H9 (cell line): ENCODE measurements around the gene KRTAP20-4. TPM values are rescaled to one million over a fixed set of nuclear protein-coding genes. Genes with fewer than 3 reads are reported as not detected.

Experiments
- DNase-seq: peaks from one replicate; pipeline ENCODE4 v3.0.0-alpha.2; 2017
- H2AFZ ChIP-seq: one replicate; pipeline ENCODE4 v1.6.1; 2013; ENCODE audit warnings: mild to moderate bottlenecking, low read length, control low read depth, moderate library complexity
- H2AK5ac ChIP-seq: 2 replicates; pipeline ENCODE4 v1.6.1; 2013; ENCODE audit warnings: low read length, control low read depth, mixed read lengths; ENCODE audit not compliant: insufficient read length
- H2BK120ac ChIP-seq: one replicate; pipeline ENCODE4 v1.6.1; 2013; ENCODE audit warnings: low read depth, mild to moderate bottlenecking, low read length, control low read depth, inconsistent platforms; ENCODE audit not compliant: poor library complexity, severe bottlenecking
- H2BK12ac ChIP-seq: 2 replicates; pipeline ENCODE4 v1.6.1; 2013; ENCODE audit warnings: low read length, control low read depth, mixed read lengths, low read depth; ENCODE audit not compliant: insufficient read length
- H2BK15ac ChIP-seq: 2 replicates; pipeline ENCODE4 v1.6.1; 2013; ENCODE audit warnings: low read depth, low read length, control low read depth
- H2BK20ac ChIP-seq: one replicate; pipeline ENCODE4 v1.6.1; 2013; ENCODE audit warnings: low read depth, mild to moderate bottlenecking, low read length, control low read depth, inconsistent platforms; ENCODE audit not compliant: poor library complexity, severe bottlenecking
- H2BK5ac ChIP-seq: 2 replicates; pipeline ENCODE4 v1.6.1; 2013; ENCODE audit warnings: low read length, control low read depth, mixed read lengths; ENCODE audit not compliant: insufficient read length
- H3K14ac ChIP-seq: 2 replicates; pipeline ENCODE4 v1.6.1; 2013; ENCODE audit warnings: low read length, control low read depth; ENCODE audit not compliant: insufficient read depth
- H3K18ac ChIP-seq: 2 replicates; pipeline ENCODE4 v1.6.1; 2013; ENCODE audit warnings: low read depth, mild to moderate bottlenecking, mixed read lengths, low read length, control low read depth; ENCODE audit not compliant: insufficient read length
- H3K23ac ChIP-seq: 2 replicates; pipeline ENCODE4 v1.6.1; 2013; ENCODE audit warnings: low read length, control low read depth, mixed read lengths, low read depth; ENCODE audit not compliant: insufficient read length
- H3K23me2 ChIP-seq: 2 replicates; pipeline ENCODE4 v1.6.1; 2013; ENCODE audit warnings: low read depth, mild to moderate bottlenecking, mixed read lengths, low read length, control low read depth; ENCODE audit not compliant: insufficient read length, poor library complexity, severe bottlenecking
- H3K27ac ChIP-seq: 2 replicates; pipeline ENCODE4 v1.5.1; 2013; ENCODE audit warnings: low read length, control low read depth, mixed read lengths, low read depth; ENCODE audit not compliant: insufficient read length
- H3K27me3 ChIP-seq: 2 replicates; pipeline ENCODE4 v1.6.1; 2013; ENCODE audit warnings: low read length, control low read depth, inconsistent platforms; ENCODE audit not compliant: insufficient read depth
- H3K4ac ChIP-seq: 2 replicates; pipeline ENCODE4 v1.6.1; 2013; ENCODE audit warnings: low read depth, mild to moderate bottlenecking, control low read depth, inconsistent platforms, low read length, moderate library complexity
- H3K4me1 ChIP-seq: 2 replicates; pipeline ENCODE4 v1.6.1; 2013; ENCODE audit warnings: low read length, control low read depth, inconsistent platforms; ENCODE audit not compliant: insufficient read depth
- H3K4me2 ChIP-seq: 2 replicates; pipeline ENCODE4 v1.6.1; 2013; ENCODE audit warnings: low read length, control low read depth, mixed read lengths; ENCODE audit not compliant: insufficient read length, insufficient read depth
- H3K56ac ChIP-seq: 2 replicates; pipeline ENCODE4 v1.6.1; 2013; ENCODE audit warnings: low read depth, mild to moderate bottlenecking, mixed read lengths, low read length, control low read depth; ENCODE audit not compliant: insufficient read length
- H3K79me1 ChIP-seq: 2 replicates; pipeline ENCODE4 v1.6.1; 2013; ENCODE audit warnings: low read depth, mild to moderate bottlenecking, moderate library complexity, low read length, control low read depth, inconsistent platforms; ENCODE audit not compliant: insufficient read depth, poor library complexity, severe bottlenecking
- H3K79me2 ChIP-seq: 2 replicates; pipeline ENCODE4 v1.6.1; 2013; ENCODE audit warnings: low read length, control low read depth, inconsistent platforms; ENCODE audit not compliant: insufficient read depth
- H3K9ac ChIP-seq: 2 replicates; pipeline ENCODE4 v1.6.1; 2013; ENCODE audit warnings: low read length, control low read depth, mixed read lengths; ENCODE audit not compliant: insufficient read length; ENCODE audit errors: extremely low read depth
- H3K9me3 ChIP-seq: one replicate; pipeline ENCODE4 v1.6.1; 2013; ENCODE audit warnings: low read depth, low read length, inconsistent platforms; ENCODE audit not compliant: control insufficient read depth
- H3T11ph ChIP-seq: one replicate; pipeline ENCODE4 v1.6.1; 2013; ENCODE audit warnings: mild to moderate bottlenecking, low read length, control low read depth, inconsistent platforms
- H4K20me1 ChIP-seq: one replicate; pipeline ENCODE4 v1.6.1; 2013; ENCODE audit not compliant: control insufficient read depth, insufficient read length, insufficient read depth
- H4K5ac ChIP-seq: 2 replicates; pipeline ENCODE4 v1.6.1; 2013; ENCODE audit warnings: low read depth, mild to moderate bottlenecking, mixed read lengths, low read length, control low read depth; ENCODE audit not compliant: insufficient read length
- H4K8ac ChIP-seq: replicated peaks from 2 replicates; pipeline ENCODE4 v1.6.1; 2013; ENCODE audit warnings: low read length, control low read depth, mixed read lengths, low read depth; ENCODE audit not compliant: insufficient read length
- H4K91ac ChIP-seq: 2 replicates; pipeline ENCODE4 v1.6.1; 2013; ENCODE audit warnings: low read depth, mild to moderate bottlenecking, moderate library complexity, mixed read lengths, low read length, control low read depth; ENCODE audit not compliant: insufficient read length
- H3K27ac Mint-ChIP-seq, 3 experiments: 2 replicates in 2 of 3; 3 replicates in 1 of 3; pipeline ENCODE4 v1.8.0; 2020 to 2021; ENCODE audit warnings: mixed read lengths in 3 of 3, mild to moderate bottlenecking in 1 of 3, moderate library complexity in 1 of 3
- H3K27me3 Mint-ChIP-seq: 2 replicates; pipeline ENCODE4 v1.8.0; 2021; ENCODE audit warnings: low read depth, mild to moderate bottlenecking, moderate library complexity, mixed read lengths
- H3K36me3 Mint-ChIP-seq, 3 experiments: 2 replicates in 2 of 3; 3 replicates in 1 of 3; pipeline ENCODE4 v1.8.0; 2020 to 2021; ENCODE audit warnings: low read depth in 3 of 3, mixed read lengths in 3 of 3; ENCODE audit not compliant: insufficient read depth in 1 of 3
- H3K4me1 Mint-ChIP-seq, 2 experiments: 2 replicates each; pipeline ENCODE4 v1.8.0; 2020; ENCODE audit warnings: mixed read lengths in 2 of 2
- H3K4me3 Mint-ChIP-seq, 2 experiments: 2 replicates in 1 of 2; 3 replicates in 1 of 2; pipeline ENCODE4 v1.8.0; 2020 to 2021; ENCODE audit warnings: mild to moderate bottlenecking in 2 of 2, mixed read lengths in 2 of 2, moderate library complexity in 1 of 2
- H3K9me3 Mint-ChIP-seq, 2 experiments: 2 replicates in 1 of 2; 3 replicates in 1 of 2; pipeline ENCODE4 v1.8.0; 2020; ENCODE audit warnings: mild to moderate bottlenecking in 2 of 2, mixed read lengths in 2 of 2, moderate library complexity in 1 of 2
- CTCF ChIP-seq: fragments of 200-600 bp; sonication (generic); conservative IDR thresholded peaks from 3 replicates; pipeline ENCODE4 v1.8.0; 2021; ENCODE audit warnings: antibody characterized with exemption, mild to moderate bottlenecking
- WGBS: extraction: QIAGEN DNeasy Blood & Tissue Kit; methylation state at CpG from one replicate; pipeline ENCODE4 v1.1.7; 2013; ENCODE audit warnings: missing lambda C conversion rate, low lambda C conversion rate, mixed read lengths; ENCODE audit not compliant: insufficient read length; ENCODE audit errors: extremely low coverage; 5-methylcytosine and 5-hydroxymethylcytosine counted together
- total RNA-seq: library from RNA; stranded (reverse); gene quantifications from 2 replicates; pipeline ENCODE4 v1.2.1, GENCODE V29; 2021

Gene KRTAP20-4
- total RNA-seq, 1 experiment from 2014 or later = not detected

- Mint-ChIP-seq H3K36me3 (peaks cover 0 to 10% (median 0%) of the 10 kb centered on the region in 3 experiments; a peak in 1 of 7 replicates), H3K27ac (no peak within 1 kb of the TSS), H3K4me1 (no peaks in the 10 kb centered on the region), H3K9me3 (peaks cover 0 to 26% of the 10 kb centered on the region in 2 experiments; a peak in 2 of 5 replicates), H3K27me3 (no peaks in the 10 kb centered on the region), H3K4me3 (no peak within 1 kb of the TSS)
- H4K5ac ChIP-seq = no peak within 1 kb of the TSS
- H3K23me2 ChIP-seq = no peaks in the 10 kb centered on the region
- H3K56ac ChIP-seq = no peak within 1 kb of the TSS
- no peak for DNase-seq
- no peak within 1 kb of the TSS for H3K9ac ChIP-seq
- no peak within 1 kb of the TSS for H3K4me2 ChIP-seq
- no peaks in the 10 kb centered on the region for H3K79me2 ChIP-seq
- no peak within 1 kb of the TSS for H4K91ac ChIP-seq
- no peak within 1 kb of the TSS for H3K4ac ChIP-seq
- H2BK15ac ChIP-seq = no peak within 1 kb of the TSS
- no peak within 1 kb of the TSS for H2BK120ac ChIP-seq
- no CpG with 5 or more reads among the region's 4 CpGs for WGBS
- no peak within 1 kb of the TSS for H3T11ph ChIP-seq
- no peak within 1 kb of the TSS for H2BK20ac ChIP-seq
- H3K4me1 ChIP-seq = no peaks in the 10 kb centered on the region
- no peak within 1 kb of the TSS for H2AFZ ChIP-seq
- H2AK5ac ChIP-seq = no peak within 1 kb of the TSS
- H2BK5ac ChIP-seq = no peak within 1 kb of the TSS
- no peaks in the 10 kb centered on the region for H4K20me1 ChIP-seq
- no peak within 1 kb of the TSS for H4K8ac ChIP-seq
- no peak within 1 kb of the TSS for H3K23ac ChIP-seq
- no peak within 1 kb of the TSS for H3K27ac ChIP-seq
- no peaks in the 10 kb centered on the region for H3K27me3 ChIP-seq
- H3K18ac ChIP-seq = no peak within 1 kb of the TSS
- no peak within 1 kb of the TSS for H3K14ac ChIP-seq
- TF ChIP-seq CTCF = no peak
- no peaks in the 10 kb centered on the region for H3K79me1 ChIP-seq
- H2BK12ac ChIP-seq = no peak within 1 kb of the TSS
- H3K9me3 ChIP-seq = no peaks in the 10 kb centered on the region
Observed at GRCh38 chr21:30592140-30592539, 28.3 kb upstream of the KRTAP20-4 start, which contains the start of gene KRTAP6-3. TSS of gene KRTAP6-3 (plus strand) at chr21:30592440. CDS start at chr21:30592446, 6 bp downstream.
